ENCODE results near the gene NARS2.

NARS2 gene

GRCh38 chr11:78406568-78407196 lies 168.0 kb downstream of the NARS2 start:
- no peak overlapping the region for H3K4me3 ChIP-seq (ENCODE audit: insufficient read depth, low read depth, low read length)
- peaks cover 4% of the 10 kb centered on the region for H3K9me3 ChIP-seq (ENCODE audit: control insufficient read depth, low read length)
- WGBS, 2 experiments = 89 to 91% methylated on average over 3 of the region's 3 CpGs
- no peaks in the 10 kb centered on the region for H3K27me3 ChIP-seq (ENCODE audit: control insufficient read depth, insufficient read depth, low read length, poor library complexity, severe bottlenecking)
- H3K36me3 ChIP-seq (ENCODE audit: control insufficient read depth, insufficient read depth, low read length) = peaks cover 4% of the 10 kb centered on the region
- no peak overlapping the region for H3K27ac ChIP-seq (ENCODE audit: insufficient read depth, low read depth, low read length, poor library complexity, severe bottlenecking)
- H3K4me1 ChIP-seq (ENCODE audit: control insufficient read depth, insufficient read depth, low read length) = no peaks in the 10 kb centered on the region

DNA sequence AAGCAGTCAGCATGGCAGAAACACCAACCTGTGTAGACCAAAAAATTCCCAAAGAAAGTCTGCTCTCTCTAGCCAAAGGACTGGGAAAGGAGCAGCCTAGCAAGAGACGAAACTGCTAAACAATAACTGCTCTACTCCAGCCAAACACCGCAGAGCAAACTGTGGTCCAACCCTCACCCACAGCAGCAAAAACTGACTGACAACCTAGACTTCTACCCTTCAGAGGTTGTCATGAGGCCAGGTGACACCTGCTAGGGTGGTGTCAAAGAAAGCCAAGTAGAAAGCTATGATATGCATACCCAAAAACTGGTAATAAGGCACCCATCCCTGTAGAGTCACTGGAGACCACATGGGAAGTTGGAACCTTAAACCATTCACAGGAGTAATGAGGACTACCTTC lies 168.9 kb downstream of the NARS2 start:
- Histone ChIP-seq H3K36me3 (ENCODE audit: control insufficient read depth, insufficient read depth, low read length) (peaks cover 3% of the 10 kb centered on the region), H3K4me3 (ENCODE audit: insufficient read depth, low read depth, low read length) (no peak overlapping the region), H3K27ac (ENCODE audit: insufficient read depth, low read depth, low read length, poor library complexity, severe bottlenecking) (no peak overlapping the region), H3K9me3 (ENCODE audit: control insufficient read depth, low read length) (peaks cover 4% of the 10 kb centered on the region), H3K27me3 (ENCODE audit: control insufficient read depth, insufficient read depth, low read length, poor library complexity, severe bottlenecking) (no peaks in the 10 kb centered on the region), H3K4me1 (ENCODE audit: control insufficient read depth, insufficient read depth, low read length) (peaks cover 5% of the 10 kb centered on the region)
- 94 to 100% methylated on average over 2 of the region's 2 CpGs for WGBS, 2 experiments

GRCh38 chr11:78403781-78404180 lies 170.9 kb downstream of the NARS2 start:
- Histone ChIP-seq H3K4me3 (ENCODE audit: insufficient read depth, low read depth, low read length) (no peak overlapping the region), H3K27me3 (ENCODE audit: control insufficient read depth, insufficient read depth, low read length, poor library complexity, severe bottlenecking) (no peaks in the 10 kb centered on the region), H3K4me1 (ENCODE audit: control insufficient read depth, insufficient read depth, low read length) (peaks cover 20% of the 10 kb centered on the region), H3K36me3 (ENCODE audit: control insufficient read depth, insufficient read depth, low read length) (no peaks in the 10 kb centered on the region), H3K9me3 (ENCODE audit: control insufficient read depth, low read length) (peaks cover 3% of the 10 kb centered on the region), H3K27ac (ENCODE audit: insufficient read depth, low read depth, low read length, poor library complexity, severe bottlenecking) (no peak overlapping the region)
- 86 to 93% methylated on average over 1 to 2 of the region's 2 CpGs for WGBS, 2 experiments

DNA sequence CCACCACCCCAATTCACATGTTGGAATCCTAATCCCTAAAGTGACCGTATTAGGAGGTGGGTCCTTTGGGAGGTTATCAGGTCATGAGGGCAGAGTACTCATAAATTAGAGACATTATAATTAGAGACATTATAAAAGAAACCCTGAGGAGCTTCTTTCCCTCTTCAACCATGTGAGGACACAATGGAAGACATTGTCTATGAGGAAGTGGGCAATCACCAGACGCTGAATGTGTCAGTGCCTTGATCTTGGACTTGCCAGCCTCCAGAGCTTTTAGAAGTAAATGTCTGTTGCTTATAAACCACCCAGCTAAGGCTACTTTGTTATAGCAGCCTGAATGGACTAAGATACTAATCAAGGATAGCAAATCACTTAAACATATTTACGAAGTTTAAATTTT lies 171.8 kb downstream of the NARS2 start:
- no peaks in the 10 kb centered on the region for H3K27me3 ChIP-seq (ENCODE audit: control insufficient read depth, insufficient read depth, low read length, poor library complexity, severe bottlenecking)
- H3K4me3 ChIP-seq (ENCODE audit: insufficient read depth, low read depth, low read length) = no peak overlapping the region
- H3K36me3 ChIP-seq (ENCODE audit: control insufficient read depth, insufficient read depth, low read length) = no peaks in the 10 kb centered on the region
- 96% methylated on average over 2 of the region's 3 CpGs; no CpG with 5 or more reads in 1 of the 2 experiments for WGBS, 2 experiments
- no peak overlapping the region for H3K27ac ChIP-seq (ENCODE audit: insufficient read depth, low read depth, low read length, poor library complexity, severe bottlenecking)
- H3K4me1 ChIP-seq (ENCODE audit: control insufficient read depth, insufficient read depth, low read length) = peaks cover 20% of the 10 kb centered on the region
- H3K9me3 ChIP-seq (ENCODE audit: control insufficient read depth, low read length) = no peaks in the 10 kb centered on the region

GRCh38 chr11:78400702-78401101 lies 174.0 kb downstream of the NARS2 start:
- WGBS, 2 experiments = 77 to 79% methylated on average over 3 of the region's 3 CpGs
- Histone ChIP-seq H3K27me3 (ENCODE audit: control insufficient read depth, insufficient read depth, low read length, poor library complexity, severe bottlenecking) (no peaks in the 10 kb centered on the region), H3K4me3 (ENCODE audit: insufficient read depth, low read depth, low read length) (no peak overlapping the region)

GRCh38 chr11:78400116-78400515 lies 174.5 kb downstream of the NARS2 start:
- peaks cover 25% of the 10 kb centered on the region for H3K4me1 ChIP-seq (ENCODE audit: control insufficient read depth, insufficient read depth, low read length)
- H3K27me3 ChIP-seq (ENCODE audit: control insufficient read depth, insufficient read depth, low read length, poor library complexity, severe bottlenecking) = no peaks in the 10 kb centered on the region
- no peak overlapping the region for H3K4me3 ChIP-seq (ENCODE audit: insufficient read depth, low read depth, low read length)
- WGBS, 2 experiments = 80 to 91% methylated on average over 1 of the region's 1 CpG
- H3K36me3 ChIP-seq (ENCODE audit: control insufficient read depth, insufficient read depth, low read length) = no peaks in the 10 kb centered on the region
- H3K27ac ChIP-seq (ENCODE audit: insufficient read depth, low read depth, low read length, poor library complexity, severe bottlenecking) = no peak overlapping the region
- H3K9me3 ChIP-seq (ENCODE audit: control insufficient read depth, low read length) = no peaks in the 10 kb centered on the region

More at GRCh38 chr11:78400702-78401101, 174.0 kb downstream of the NARS2 start:
- Histone ChIP-seq H3K27ac (ENCODE audit: insufficient read depth, low read depth, low read length, poor library complexity, severe bottlenecking) (no peak overlapping the region), H3K9me3 (ENCODE audit: control insufficient read depth, low read length) (no peaks in the 10 kb centered on the region), H3K4me1 (ENCODE audit: control insufficient read depth, insufficient read depth, low read length) (peaks cover 23% of the 10 kb centered on the region), H3K36me3 (ENCODE audit: control insufficient read depth, insufficient read depth, low read length) (no peaks in the 10 kb centered on the region)

GRCh38 chr11:78399136-78399535 lies 175.5 kb downstream of the NARS2 start:
- Histone ChIP-seq H3K27me3 (ENCODE audit: control insufficient read depth, insufficient read depth, low read length, poor library complexity, severe bottlenecking) (no peaks in the 10 kb centered on the region), H3K27ac (ENCODE audit: insufficient read depth, low read depth, low read length, poor library complexity, severe bottlenecking) (no peak overlapping the region), H3K9me3 (ENCODE audit: control insufficient read depth, low read length) (no peaks in the 10 kb centered on the region), H3K36me3 (ENCODE audit: control insufficient read depth, insufficient read depth, low read length) (no peaks in the 10 kb centered on the region), H3K4me1 (ENCODE audit: control insufficient read depth, insufficient read depth, low read length) (peaks cover 29% of the 10 kb centered on the region), H3K4me3 (ENCODE audit: insufficient read depth, low read depth, low read length) (no peak overlapping the region)
- 15 to 16% methylated on average over 4 of the region's 4 CpGs for WGBS, 2 experiments

- 80 to 83% methylated on average over 1 of the region's 1 CpG for WGBS, 2 experiments
- Histone ChIP-seq H3K4me3 (ENCODE audit: insufficient read depth, low read depth, low read length) (no peak overlapping the region), H3K27ac (ENCODE audit: insufficient read depth, low read depth, low read length, poor library complexity, severe bottlenecking) (no peak overlapping the region), H3K27me3 (ENCODE audit: control insufficient read depth, insufficient read depth, low read length, poor library complexity, severe bottlenecking) (no peaks in the 10 kb centered on the region), H3K36me3 (ENCODE audit: control insufficient read depth, insufficient read depth, low read length) (no peaks in the 10 kb centered on the region), H3K4me1 (ENCODE audit: control insufficient read depth, insufficient read depth, low read length) (peaks cover 29% of the 10 kb centered on the region), H3K9me3 (ENCODE audit: control insufficient read depth, low read length) (no peaks in the 10 kb centered on the region)
Measured at GRCh38 chr11:78398715-78399114, 175.9 kb downstream of the NARS2 start.

DNA sequence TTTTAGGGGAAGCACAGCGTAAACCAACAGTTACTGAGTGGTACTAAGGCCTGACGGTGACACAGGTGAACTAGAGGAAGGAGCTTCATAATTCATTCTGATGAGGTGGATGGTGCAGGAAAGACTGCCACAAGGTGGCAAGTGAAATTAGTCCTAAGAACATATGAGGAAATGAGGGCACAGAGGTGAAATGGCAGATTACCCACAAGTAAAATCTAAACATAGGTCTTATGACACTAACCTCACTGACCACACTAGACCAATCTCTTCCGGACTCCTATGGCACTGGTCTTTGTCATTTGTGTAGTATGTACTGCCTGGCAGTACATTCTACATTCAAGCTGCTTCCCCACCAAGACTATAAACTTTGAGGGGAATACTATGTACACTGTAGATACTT lies 177.3 kb downstream of the NARS2 start:
- Histone ChIP-seq H3K27me3 (ENCODE audit: control insufficient read depth, insufficient read depth, low read length, poor library complexity, severe bottlenecking) (no peaks in the 10 kb centered on the region), H3K4me1 (ENCODE audit: control insufficient read depth, insufficient read depth, low read length) (peaks cover 32% of the 10 kb centered on the region), H3K9me3 (ENCODE audit: control insufficient read depth, low read length) (no peaks in the 10 kb centered on the region), H3K36me3 (ENCODE audit: control insufficient read depth, insufficient read depth, low read length) (no peaks in the 10 kb centered on the region), H3K4me3 (ENCODE audit: insufficient read depth, low read depth, low read length) (no peak overlapping the region), H3K27ac (ENCODE audit: insufficient read depth, low read depth, low read length, poor library complexity, severe bottlenecking) (no peak overlapping the region)
- WGBS, 2 experiments = 97 to 98% methylated on average over 3 of the region's 3 CpGs

- Histone ChIP-seq H3K4me3 (ENCODE audit: insufficient read depth, low read depth, low read length) (no peak overlapping the region), H3K36me3 (ENCODE audit: control insufficient read depth, insufficient read depth, low read length) (no peaks in the 10 kb centered on the region), H3K27ac (ENCODE audit: insufficient read depth, low read depth, low read length, poor library complexity, severe bottlenecking) (no peak overlapping the region), H3K9me3 (ENCODE audit: control insufficient read depth, low read length) (no peaks in the 10 kb centered on the region), H3K4me1 (ENCODE audit: control insufficient read depth, insufficient read depth, low read length) (peaks cover 26% of the 10 kb centered on the region), H3K27me3 (ENCODE audit: control insufficient read depth, insufficient read depth, low read length, poor library complexity, severe bottlenecking) (no peaks in the 10 kb centered on the region)
- 91 to 100% methylated on average over 1 of the region's 1 CpG for WGBS, 2 experiments
Measured at GRCh38 chr11:78395597-78395996, 179.1 kb downstream of the NARS2 start.

DNA sequence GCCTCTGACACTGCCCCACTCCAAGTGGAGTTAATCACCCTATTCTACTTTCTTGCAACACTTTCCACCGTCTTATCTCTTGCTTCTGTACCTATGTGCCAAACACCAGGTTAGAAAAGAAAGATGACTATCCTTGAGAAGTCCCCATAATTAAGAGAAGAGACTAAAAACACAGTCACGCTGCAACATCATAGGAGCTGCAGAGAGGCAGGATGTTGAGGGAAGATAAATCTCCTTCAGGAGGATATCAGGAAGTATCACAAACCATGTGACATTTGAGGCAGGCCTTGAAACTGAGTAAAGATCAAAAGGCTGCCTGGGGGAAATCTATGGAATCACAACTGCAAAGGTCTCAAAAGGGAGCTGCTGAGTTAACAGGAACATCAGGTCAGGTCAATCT lies 181.8 kb downstream of the NARS2 start:
- Histone ChIP-seq H3K4me3 (ENCODE audit: insufficient read depth, low read depth, low read length) (no peak overlapping the region), H3K4me1 (ENCODE audit: control insufficient read depth, insufficient read depth, low read length) (peaks cover 11% of the 10 kb centered on the region), H3K27ac (ENCODE audit: insufficient read depth, low read depth, low read length, poor library complexity, severe bottlenecking) (no peak overlapping the region), H3K27me3 (ENCODE audit: control insufficient read depth, insufficient read depth, low read length, poor library complexity, severe bottlenecking) (no peaks in the 10 kb centered on the region), H3K36me3 (ENCODE audit: control insufficient read depth, insufficient read depth, low read length) (no peaks in the 10 kb centered on the region), H3K9me3 (ENCODE audit: control insufficient read depth, low read length) (no peaks in the 10 kb centered on the region)
- WGBS, 2 experiments = 88 to 97% methylated on average over 2 of the region's 2 CpGs

Measured in ectodermal cell (in vitro differentiated cells).